Airway epithelial cell (primary cell): ENCODE data around the gene C12orf54. TPM values are rescaled to one million over a fixed set of nuclear protein-coding genes. Genes with fewer than 3 reads are reported as not detected.

Experiments
- total RNA-seq: library from RNA; depleted of rRNA; stranded (reverse); fragments of >200 nt; gene quantifications from 2 replicates; pipeline ENCODE4 v1.2.3, GENCODE V29; 2015

C12orf54 gene
- 1.5 and 2.6 TPM in 2 replicates for total RNA-seq

GRCh38 chr12:48482198-48482597 is at the start of gene C12orf54:
C12orf54 (plus strand) TSS chr12:48482498; CDS start chr12:48483297, 799 bp downstream.

DNA sequence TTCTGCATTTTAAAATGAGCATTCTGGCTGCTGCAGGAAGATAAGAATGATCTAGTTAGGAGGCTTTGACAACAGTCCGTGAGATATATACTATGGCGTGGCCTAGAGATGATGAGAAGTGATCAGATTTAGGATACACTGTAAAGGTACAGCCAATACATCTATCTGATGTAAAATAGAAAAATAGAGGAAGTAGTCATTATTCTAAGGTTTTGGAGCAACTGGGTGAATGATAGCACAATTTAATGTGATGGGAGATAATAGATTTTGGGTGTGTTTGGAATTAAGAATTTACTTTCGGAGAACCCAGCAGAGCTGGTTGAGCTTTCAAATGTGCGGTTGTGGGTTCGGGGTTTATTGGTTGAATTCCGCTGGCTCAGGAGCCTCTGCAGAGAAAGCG is 10.0 kb upstream of the C12orf54 start, which contains the start of gene ANP32D:
Gene ANP32D (plus strand): TSS at position 301 of the 400 bp plus-strand sequence. CDS start 106 bp downstream, outside the sequence.

GRCh38 chr12:48525332-48525731 is 43.0 kb downstream of the C12orf54 start, which contains the start of gene OR8S1:
OR8S1 (plus strand) TSS chr12:48525632; CDS start chr12:48525632, 0 bp downstream.

Other genes starting within 250 kb of the C12orf54 start
- gene ZNF641, start 131.6 kb upstream of the C12orf54 start, total RNA-seq: 2.0 and 5.6 TPM in 2 replicates
- not detected in 2 replicates for gene ANP32D, start 9.9 kb upstream of the C12orf54 start, total RNA-seq
- not detected in 2 replicates for gene OR8S1, start 43.1 kb downstream of the C12orf54 start, total RNA-seq
- gene LALBA, start 87.5 kb downstream of the C12orf54 start, total RNA-seq: not detected in 2 replicates
- gene KANSL2, start 199.7 kb downstream of the C12orf54 start, total RNA-seq: 47.7 and 61.9 TPM in 2 replicates
- gene CCNT1, start 234.2 kb downstream of the C12orf54 start, total RNA-seq: 14.7 and 21.4 TPM in 2 replicates